ENCODE results near the gene TMC1.

Gene TMC1

GRCh38 chr9:72618811-72619210 is 97.4 kb downstream of the TMC1 start:
- no peak for TF ChIP-seq ZFX (IDR thresholded peaks at IDR 0.05)
- TF ChIP-seq, protein P1, sequence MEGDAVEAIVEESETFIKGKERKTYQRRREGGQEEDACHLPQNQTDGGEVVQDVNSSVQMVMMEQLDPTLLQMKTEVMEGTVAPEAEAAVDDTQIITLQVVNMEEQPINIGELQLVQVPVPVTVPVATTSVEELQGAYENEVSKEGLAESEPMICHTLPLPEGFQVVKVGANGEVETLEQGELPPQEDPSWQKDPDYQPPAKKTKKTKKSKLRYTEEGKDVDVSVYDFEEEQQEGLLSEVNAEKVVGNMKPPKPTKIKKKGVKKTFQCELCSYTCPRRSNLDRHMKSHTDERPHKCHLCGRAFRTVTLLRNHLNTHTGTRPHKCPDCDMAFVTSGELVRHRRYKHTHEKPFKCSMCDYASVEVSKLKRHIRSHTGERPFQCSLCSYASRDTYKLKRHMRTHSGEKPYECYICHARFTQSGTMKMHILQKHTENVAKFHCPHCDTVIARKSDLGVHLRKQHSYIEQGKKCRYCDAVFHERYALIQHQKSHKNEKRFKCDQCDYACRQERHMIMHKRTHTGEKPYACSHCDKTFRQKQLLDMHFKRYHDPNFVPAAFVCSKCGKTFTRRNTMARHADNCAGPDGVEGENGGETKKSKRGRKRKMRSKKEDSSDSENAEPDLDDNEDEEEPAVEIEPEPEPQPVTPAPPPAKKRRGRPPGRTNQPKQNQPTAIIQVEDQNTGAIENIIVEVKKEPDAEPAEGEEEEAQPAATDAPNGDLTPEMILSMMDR (conservative IDR thresholded peaks at IDR 0.05), result 0 out of 2 replicates have a peak, but pooled peaks have one; percentile 9
- H3K27ac ChIP-seq, result no peak overlapping the region

DNA sequence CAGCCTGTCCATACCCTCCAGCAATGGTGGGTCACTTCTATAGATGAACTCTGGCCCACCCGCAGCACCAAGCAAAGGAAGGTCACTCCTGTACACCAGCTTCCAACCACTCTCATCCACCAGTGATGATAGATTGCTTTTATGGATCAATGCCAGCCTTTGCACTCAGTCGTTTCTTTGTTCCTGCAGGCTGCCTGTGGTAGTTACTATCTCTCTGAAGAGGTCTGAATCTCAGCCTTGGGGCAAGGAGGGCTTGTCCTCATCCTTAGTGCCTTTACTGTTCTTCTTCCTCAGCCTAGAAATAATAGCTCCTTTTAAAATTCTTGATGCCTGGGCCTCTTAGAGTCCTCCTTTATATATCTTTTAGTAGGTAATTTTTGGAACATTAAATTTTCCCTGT is 100.8 kb downstream of the TMC1 start:
- no peak overlapping the region for H3K27ac ChIP-seq
- TF ChIP-seq, protein P1 (conservative IDR thresholded peaks at IDR 0.05), result no peak
- no peak for TF ChIP-seq ZFX (IDR thresholded peaks at IDR 0.05)

DNA sequence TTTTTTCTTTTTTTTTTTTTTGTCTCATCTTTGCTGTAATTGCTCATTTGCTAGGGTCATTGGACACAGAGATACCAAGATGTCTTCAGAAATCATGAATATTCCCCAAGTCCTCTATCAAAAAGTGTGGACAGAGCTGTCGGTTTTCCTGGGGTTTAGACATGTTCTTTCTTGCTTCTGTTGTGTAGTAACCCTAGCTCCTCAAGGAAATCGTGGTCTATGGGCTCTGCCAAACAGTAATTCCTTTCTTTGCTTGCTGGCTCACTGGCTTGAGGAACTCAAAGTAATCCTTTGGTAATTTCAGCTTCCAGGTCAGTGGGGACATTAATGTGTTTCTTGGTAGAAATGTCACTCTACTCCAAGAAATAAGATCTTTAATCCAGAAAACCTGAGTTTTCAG is 101.7 kb downstream of the TMC1 start:
- H3K27ac ChIP-seq, result no peak overlapping the region
- no peak for TF ChIP-seq ZFX (IDR thresholded peaks at IDR 0.05)
- TF ChIP-seq, protein P1 (conservative IDR thresholded peaks at IDR 0.05), result no peak

- H3K27ac ChIP-seq, result no peak overlapping the region
- TF ChIP-seq, protein P1 (conservative IDR thresholded peaks at IDR 0.05), result no peak
- TF ChIP-seq ZFX (IDR thresholded peaks at IDR 0.05), result no peak
Measured at GRCh38 chr9:72627147-72627546, 105.7 kb downstream of the TMC1 start.

GRCh38 chr9:72627956-72628540 is 106.6 kb downstream of the TMC1 start:
- no peak overlapping the region for H3K27ac ChIP-seq
- TF ChIP-seq, protein P1 (conservative IDR thresholded peaks at IDR 0.05), result no peak
- TF ChIP-seq ZFX (IDR thresholded peaks at IDR 0.05), result no peak

- H3K27ac ChIP-seq, result no peak overlapping the region
- no peak for TF ChIP-seq ZFX (IDR thresholded peaks at IDR 0.05)
- TF ChIP-seq, protein P1 (conservative IDR thresholded peaks at IDR 0.05), result no peak
Measured at GRCh38 chr9:72633966-72634365, 112.6 kb downstream of the TMC1 start.

- TF ChIP-seq, protein P1 (conservative IDR thresholded peaks at IDR 0.05), result no peak
- TF ChIP-seq ZFX (IDR thresholded peaks at IDR 0.05), result no peak
- no peak overlapping the region for H3K27ac ChIP-seq
Measured at GRCh38 chr9:72635197-72635596, 113.8 kb downstream of the TMC1 start.
